GM23338 (cell line): ENCODE data around the gene COQ6. TPM values are rescaled to one million over a fixed set of nuclear protein-coding genes. Genes with fewer than 3 reads are reported as not detected.
"Not testable (repeated sequence)": the region's sequence is repeated elsewhere in the genome, so short reads cannot be mapped to it uniquely, and the experiment has no call there.

Source experiments
- ATAC-seq: fragments of 200-7000 bp; cut with Tn5 transposase; 3 replicates; pipeline ENCODE4 v1.9.1; 2020
- DNase-seq: peaks from one replicate; pipeline ENCODE4 v3.0.0-alpha.2; 2015; ENCODE audit warnings: low spot score
- H2AFZ ChIP-seq: fragments of 200-600 bp; sonication (generic); 2 replicates; pipeline ENCODE4 v1.8.0; 2016; ENCODE audit warnings: antibody characterized with exemption, mild to moderate bottlenecking, moderate library complexity
- H3F3A ChIP-seq: fragments of 200-600 bp; sonication (generic); replicated peaks from 2 replicates; pipeline ENCODE4 v1.8.0; 2017; ENCODE audit warnings: antibody characterized with exemption, mixed run types, low read depth
- H3K27ac ChIP-seq: fragments of 200-600 bp; sonication (generic); 2 replicates; pipeline ENCODE4 v1.6.1; 2016; ENCODE audit warnings: low read depth
- H3K27me3 ChIP-seq: fragments of 200-600 bp; sonication (generic); 2 replicates; pipeline ENCODE4 v1.8.0; 2016; ENCODE audit warnings: mild to moderate bottlenecking, mixed run types, moderate library complexity; ENCODE audit not compliant: insufficient read depth
- H3K36me3 ChIP-seq: fragments of 200-600 bp; sonication (generic); 2 replicates; pipeline ENCODE4 v1.8.0; 2016; ENCODE audit warnings: mild to moderate bottlenecking; ENCODE audit not compliant: insufficient read depth
- H3K4me1 ChIP-seq: fragments of 200-600 bp; sonication (generic); 2 replicates; pipeline ENCODE4 v1.8.0; 2016; ENCODE audit warnings: mild to moderate bottlenecking, moderate library complexity; ENCODE audit not compliant: insufficient read depth
- H3K4me2 ChIP-seq: fragments of 200-600 bp; sonication (generic); 2 replicates; pipeline ENCODE4 v1.7.1; 2017; ENCODE audit warnings: mixed run types
- H3K4me3 ChIP-seq: fragments of 200-600 bp; sonication (generic); 2 replicates; pipeline ENCODE4 v1.6.1; 2016; ENCODE audit warnings: mixed run types
- H3K79me2 ChIP-seq: fragments of 200-600 bp; sonication (generic); replicated peaks from 2 replicates; pipeline ENCODE4 v1.8.0; 2017; ENCODE audit warnings: mild to moderate bottlenecking; ENCODE audit not compliant: insufficient read depth
- H3K9me2 ChIP-seq: fragments of 200-600 bp; sonication (generic); 2 replicates; pipeline ENCODE4 v1.8.0; 2017; ENCODE audit not compliant: insufficient read depth
- H4K20me1 ChIP-seq: fragments of 200-600 bp; sonication (generic); replicated peaks from 2 replicates; pipeline ENCODE4 v1.8.0; 2017; ENCODE audit warnings: mild to moderate bottlenecking; ENCODE audit not compliant: insufficient read depth
- H3K27ac Mint-ChIP-seq: 2 replicates; pipeline ENCODE4 v1.8.0; 2020; ENCODE audit warnings: inconsistent platforms, mild to moderate bottlenecking, moderate library complexity, mixed read lengths
- H3K27me3 Mint-ChIP-seq: 3 replicates; pipeline ENCODE4 v1.8.0; 2022; ENCODE audit warnings: low read depth, mild to moderate bottlenecking, moderate library complexity, mixed read lengths, inconsistent platforms; ENCODE audit not compliant: insufficient read depth, poor library complexity
- H3K36me3 Mint-ChIP-seq: 3 replicates; pipeline ENCODE4 v1.8.0; 2021; ENCODE audit warnings: low read depth, mild to moderate bottlenecking, inconsistent platforms, moderate library complexity, mixed read lengths
- H3K4me1 Mint-ChIP-seq: 3 replicates; pipeline ENCODE4 v1.8.0; 2020; ENCODE audit warnings: mild to moderate bottlenecking, inconsistent platforms, mixed read lengths
- H3K4me3 Mint-ChIP-seq: 3 replicates; pipeline ENCODE4 v1.8.0; 2021; ENCODE audit warnings: moderate library complexity, mild to moderate bottlenecking, inconsistent platforms, mixed read lengths
- H3K9me3 Mint-ChIP-seq: 3 replicates; pipeline ENCODE4 v1.8.0; 2020; ENCODE audit warnings: moderate library complexity, mild to moderate bottlenecking, inconsistent platforms, mixed read lengths
- CREB1 ChIP-seq: fragments of 250-450 bp; sonication (Bioruptor Pico); IDR thresholded peaks from 2 replicates; pipeline ENCODE4 v1.5.0; 2020; ENCODE audit warnings: low read depth, mild to moderate bottlenecking, moderate library complexity
- CTCF ChIP-seq, 2 experiments: fragments of 200-600 bp in 1 of 2; sonication (generic) in 1 of 2; conservative IDR thresholded peaks; 2 replicates each; pipeline versions ENCODE4 v1.5.1 to v1.6.1; 2016 to 2017; ENCODE audit warnings: antibody characterized with exemption in 2 of 2, low read depth in 2 of 2, mild to moderate bottlenecking in 2 of 2, moderate library complexity in 1 of 2
- ETS1 ChIP-seq: IDR thresholded peaks from 2 replicates; pipeline ENCODE4 v1.6.1; 2016; ENCODE audit warnings: antibody characterized with exemption
- JUNB ChIP-seq: IDR thresholded peaks from one replicate; pipeline ENCODE4 v1.6.1; 2016; ENCODE audit warnings: antibody characterized with exemption; ENCODE audit not compliant: unreplicated experiment
- POLR2AphosphoS5 ChIP-seq: IDR thresholded peaks from 2 replicates; pipeline ENCODE4 v1.6.1; 2016; ENCODE audit warnings: antibody characterized with exemption, low read depth
- STAT1 ChIP-seq: IDR thresholded peaks from one replicate; pipeline ENCODE4 v1.6.1; 2016; ENCODE audit warnings: antibody characterized with exemption; ENCODE audit not compliant: unreplicated experiment
- ZNF114 ChIP-seq: fragments of 250-450 bp; sonication (Bioruptor Pico); IDR thresholded peaks from 2 replicates; pipeline ENCODE4 v1.5.0; 2020; ENCODE audit warnings: mild to moderate bottlenecking, moderate library complexity
- ZNF331 ChIP-seq: fragments of 250-450 bp; sonication (Bioruptor Pico); IDR thresholded peaks from 2 replicates; pipeline ENCODE4 v1.5.0; 2020; ENCODE audit warnings: low read depth, mild to moderate bottlenecking, moderate library complexity
- polyA plus RNA-seq: library from polyadenylated mRNA; unstranded; fragments of >200 nt; fragmentation: Nextera tagmentation; extraction: Ambion mirVana; gene quantifications from 2 replicates; pipeline ENCODE4 v1.2.1, GENCODE V29; 2016
- total RNA-seq: library from RNA; depleted of rRNA; stranded (reverse); fragments of >200 nt; shearing (Covaris generic); gene quantifications from 2 replicates; pipeline ENCODE4 v1.2.3, GENCODE V29; 2014

Gene COQ6
- total and polyA plus RNA-seq, 2 experiments from 2014 or later, result 6.8 to 13.8 TPM

GRCh38 chr14:73916324-73916723, 33.8 kb upstream of the COQ6 start:
- Histone ChIP-seq H3K4me1 (no peaks in the 10 kb centered on the region), H3F3A (no peaks in the 10 kb centered on the region), H3K27ac (no peak overlapping the region), H3K36me3 (peaks cover 14% of the 10 kb centered on the region), H3K4me3 (no peak overlapping the region), H3K4me2 (no peak overlapping the region), H4K20me1 (no peaks in the 10 kb centered on the region; the same call in none of the 2 replicates), H2AFZ (no peak overlapping the region), H3K79me2 (peaks cover 3% of the 10 kb centered on the region; the same call in 1 of the 2 replicates), H3K27me3 (no peaks in the 10 kb centered on the region), H3K9me2 (no peaks in the 10 kb centered on the region)
- Mint-ChIP-seq H3K9me3 (peaks cover 4% of the 10 kb centered on the region; the same call in 1 of the 3 replicates), H3K27ac (no peak overlapping the region), H3K27me3 (peaks cover 1% of the 10 kb centered on the region), H3K4me1 (no peaks in the 10 kb centered on the region), H3K36me3 (peaks cover 29% of the 10 kb centered on the region), H3K4me3 (no peak overlapping the region)
- ATAC-seq (no peak), DNase-seq (no peak)
- TF ChIP-seq CTCF (conservative IDR thresholded peaks at IDR 0.05; ENCODE audit: low read depth in 2 of 2), result no peak
- TF ChIP-seq ETS1, result no peak
- no peak for TF ChIP-seq ZNF114 (CRISPR knock-in tag)
- TF ChIP-seq JUNB, result no peak
- no peak for TF ChIP-seq ZNF331 (CRISPR knock-in tag)

GRCh38 chr14:73919457-73919856, 30.6 kb upstream of the COQ6 start:
- H3K27me3 ChIP-seq, H2AFZ ChIP-seq, ATAC-seq, H3K27ac ChIP-seq, H3K9me3 Mint-ChIP-seq, H3K79me2 ChIP-seq, H3K27ac Mint-ChIP-seq, H3K4me1 Mint-ChIP-seq, H3K4me3 ChIP-seq, H3K9me2 ChIP-seq, H3K4me3 Mint-ChIP-seq, H3K4me1 ChIP-seq, H3K27me3 Mint-ChIP-seq, DNase-seq, H3K4me2 ChIP-seq, H4K20me1 ChIP-seq, H3F3A ChIP-seq: not testable (repeated sequence)
- peaks cover 25% of the 10 kb centered on the region for H3K36me3 Mint-ChIP-seq
- H3K36me3 ChIP-seq, result peaks cover 27% of the 10 kb centered on the region

GRCh38 chr14:73924337-73924736, 25.8 kb upstream of the COQ6 start:
- DNase-seq, result no peak
- Mint-ChIP-seq H3K27ac (no peak overlapping the region), H3K9me3 (no peaks in the 10 kb centered on the region), H3K36me3 (peaks cover 47% of the 10 kb centered on the region), H3K4me3 (no peak overlapping the region), H3K27me3 (no peaks in the 10 kb centered on the region), H3K4me1 (no peaks in the 10 kb centered on the region)
- no peaks in the 10 kb centered on the region for H3K27me3 ChIP-seq
- no peaks in the 10 kb centered on the region for H3K4me1 ChIP-seq
- no peaks in the 10 kb centered on the region for H3F3A ChIP-seq
- peaks cover 32% of the 10 kb centered on the region for H3K36me3 ChIP-seq
- H3K9me2 ChIP-seq, result no peaks in the 10 kb centered on the region
- H3K79me2 ChIP-seq, result no peaks in the 10 kb centered on the region
- H3K4me2 ChIP-seq, result no peak overlapping the region
- ATAC-seq, result no peak
- no peak overlapping the region for H2AFZ ChIP-seq
- no peak overlapping the region for H3K4me3 ChIP-seq
- H4K20me1 ChIP-seq, result no peaks in the 10 kb centered on the region; the same call in 1 of the 2 replicates
- no peak overlapping the region for H3K27ac ChIP-seq
- TF ChIP-seq ETS1 (no peak), CREB1 (no peak), JUNB (no peak), POLR2AphosphoS5 (no peak), STAT1 (no peak)
